ENCODE results near the gene MAS1.

The MAS1 gene

GRCh38 chr6:159879856-159880255 lies 10.9 kb upstream of the MAS1 start:
- DNase-seq: no peak

DNA sequence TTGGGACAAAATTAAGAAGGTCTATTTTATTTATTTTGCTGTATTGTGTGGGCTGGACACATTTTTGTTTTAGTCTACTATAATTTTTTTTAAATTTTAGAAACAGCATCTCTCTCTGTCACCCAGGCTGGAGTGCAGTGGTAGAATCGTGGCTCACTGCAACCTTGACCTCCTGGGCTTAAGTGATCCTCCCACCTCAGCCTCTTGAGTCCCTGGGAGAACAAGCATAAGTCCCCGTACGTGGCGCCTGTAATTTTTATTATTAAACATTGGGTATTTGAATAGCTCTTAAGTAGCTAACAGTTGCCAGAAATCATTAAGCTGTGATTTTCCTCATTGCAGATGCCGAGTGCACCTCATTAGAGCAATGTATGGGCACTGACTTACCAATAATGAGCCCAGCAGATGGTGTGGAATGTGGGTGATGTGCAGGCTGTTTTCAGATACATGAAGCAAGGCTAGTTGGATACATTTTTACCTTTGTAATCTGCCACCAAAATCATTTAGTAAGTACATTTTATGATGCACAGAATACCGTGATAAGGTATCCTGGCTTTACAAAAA lies 10.3 kb upstream of the MAS1 start:
- DNase-seq: no peak

- DNase-seq: no peak
Observed at GRCh38 chr6:159884720-159885119, 6.1 kb upstream of the MAS1 start.

- DNase-seq: no peak
Observed at GRCh38 chr6:159886270-159886669, 4.5 kb upstream of the MAS1 start.

DNA sequence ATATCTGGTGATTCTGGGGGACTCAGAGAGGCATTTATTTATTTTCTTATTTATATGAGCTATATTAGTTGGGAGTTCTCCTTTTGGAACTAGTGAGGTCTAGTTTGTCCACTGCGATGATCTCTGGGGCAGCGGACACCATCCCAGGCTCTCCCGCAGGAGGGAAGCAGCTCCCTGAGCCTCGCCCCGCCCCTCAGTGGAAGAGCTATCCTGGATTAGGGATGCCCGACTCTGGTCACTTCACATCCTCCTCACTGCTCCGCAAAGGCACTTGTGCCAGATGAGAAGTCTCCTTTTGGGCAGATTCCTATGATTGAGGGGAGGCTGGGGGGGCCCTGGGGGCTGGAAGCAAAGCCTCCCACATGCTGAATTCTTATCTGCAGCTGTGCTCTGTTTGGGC lies 3.6 kb upstream of the MAS1 start:
- DNase-seq: no peak

- DNase-seq: no peak
Observed at GRCh38 chr6:159887761-159888160, 3.0 kb upstream of the MAS1 start.

- DNase-seq: no peak
Observed at GRCh38 chr6:159890201-159890600, 587 bp upstream of the MAS1 start.

DNA sequence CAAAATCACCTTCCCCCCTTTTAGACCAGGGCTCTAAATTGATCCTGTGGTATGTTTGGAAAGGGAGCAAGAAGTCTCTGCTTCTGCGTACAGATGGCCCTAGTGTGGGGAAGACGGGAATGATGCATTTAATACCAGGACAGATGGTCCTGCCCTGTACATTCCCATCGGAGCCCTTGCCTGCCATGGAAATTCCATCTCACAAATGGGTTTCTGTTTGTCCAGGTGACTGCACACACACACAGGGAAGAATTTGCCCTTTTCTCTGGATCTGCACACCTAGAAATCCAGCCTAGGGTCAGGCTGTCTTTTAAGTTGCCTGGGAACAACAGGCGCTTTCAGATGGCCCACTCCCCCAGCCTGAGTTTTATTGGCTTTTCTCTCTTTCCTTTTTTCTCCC lies 1.3 kb downstream of the MAS1 start:
- no peak for DNase-seq

- DNase-seq: no peak
Observed at GRCh38 chr6:159893064-159893463, 2.3 kb downstream of the MAS1 start.

- DNase-seq: no peak
Observed at GRCh38 chr6:159894991-159895390, 4.2 kb downstream of the MAS1 start.

GRCh38 chr6:159897603-159898002 lies 6.8 kb downstream of the MAS1 start:
- DNase-seq: no peak

DNA sequence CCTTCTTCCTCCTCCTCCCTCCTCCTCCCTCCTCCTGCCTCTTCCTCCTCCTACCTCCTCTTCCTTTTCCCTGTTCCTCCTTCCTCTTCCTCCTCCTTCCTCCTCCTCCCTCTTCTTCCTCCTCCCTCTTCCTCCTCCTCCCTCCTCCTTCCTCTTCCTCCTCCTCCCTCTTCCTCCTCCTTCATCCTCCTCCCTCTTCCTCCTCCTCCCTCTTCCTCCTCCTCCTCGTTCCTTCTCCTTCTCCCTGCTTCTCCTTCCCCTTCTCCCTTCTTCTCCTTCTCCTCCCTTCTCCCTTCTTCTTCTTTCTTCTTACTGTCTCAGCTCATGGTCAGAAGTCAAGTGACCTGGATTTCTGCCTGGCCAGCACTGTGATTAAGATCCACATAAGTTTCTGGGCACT lies 7.7 kb downstream of the MAS1 start:
- DNase-seq: no peak

DNA sequence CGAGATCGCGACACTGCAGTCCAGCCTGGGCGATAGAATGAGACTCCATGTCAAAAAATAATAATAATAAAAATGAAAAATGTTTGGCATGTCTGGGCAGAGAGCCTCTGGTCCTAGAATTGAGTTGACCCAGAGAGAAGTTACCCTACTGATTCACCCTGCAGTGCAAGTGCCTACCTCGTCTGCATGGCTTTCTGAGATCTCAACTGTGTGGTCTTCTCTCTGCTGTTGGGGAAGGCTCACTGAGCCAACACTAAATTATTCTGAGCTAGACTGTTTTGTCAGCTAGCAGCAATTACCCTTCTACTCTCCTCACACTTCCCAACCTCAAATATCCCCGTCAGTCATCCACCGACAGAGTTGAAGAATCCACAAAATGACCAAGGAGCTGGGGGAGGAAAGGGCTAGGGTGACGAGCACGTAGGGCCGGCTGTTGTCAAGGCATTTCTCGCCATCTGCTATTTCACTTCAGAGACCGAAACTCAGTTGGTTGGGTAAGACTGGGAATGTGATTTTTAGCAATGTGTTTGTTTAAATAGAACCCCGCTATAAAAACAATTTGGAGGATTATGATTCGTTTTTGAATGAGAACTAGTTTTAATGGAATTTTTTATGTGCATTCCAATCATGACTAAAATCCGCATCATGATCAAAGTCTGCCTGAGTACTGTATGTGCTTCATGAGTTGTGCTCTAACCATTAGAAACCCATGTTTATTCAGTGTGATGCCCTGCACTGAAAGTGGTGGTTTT lies 9.4 kb downstream of the MAS1 start:
- no peak for DNase-seq

DNA sequence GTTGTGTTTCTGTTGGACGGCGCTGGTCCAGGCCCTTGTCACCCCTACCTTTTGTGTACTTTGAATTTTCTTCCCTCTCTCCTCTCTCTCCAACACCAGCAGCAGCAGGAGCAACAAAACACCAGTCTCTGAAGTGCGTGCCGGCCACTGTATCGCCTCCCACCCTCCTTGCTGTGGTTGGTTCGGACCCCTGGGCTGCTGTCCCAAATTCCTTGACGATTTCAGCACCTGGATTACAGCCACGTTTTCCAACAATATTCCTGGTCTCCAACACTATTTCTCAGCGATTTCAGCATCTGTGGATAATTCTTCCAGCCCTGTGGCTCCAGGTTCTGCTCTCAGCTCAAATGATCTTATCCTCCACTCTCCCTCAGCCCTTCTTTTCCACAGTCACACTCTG lies 11.8 kb downstream of the MAS1 start:
- no peak for DNase-seq

- DNase-seq: no peak
Observed at GRCh38 chr6:159904497-159904911, 13.7 kb downstream of the MAS1 start.

- DNase-seq: no peak
Observed at GRCh38 chr6:159906400-159906799, 15.6 kb downstream of the MAS1 start.

DNA sequence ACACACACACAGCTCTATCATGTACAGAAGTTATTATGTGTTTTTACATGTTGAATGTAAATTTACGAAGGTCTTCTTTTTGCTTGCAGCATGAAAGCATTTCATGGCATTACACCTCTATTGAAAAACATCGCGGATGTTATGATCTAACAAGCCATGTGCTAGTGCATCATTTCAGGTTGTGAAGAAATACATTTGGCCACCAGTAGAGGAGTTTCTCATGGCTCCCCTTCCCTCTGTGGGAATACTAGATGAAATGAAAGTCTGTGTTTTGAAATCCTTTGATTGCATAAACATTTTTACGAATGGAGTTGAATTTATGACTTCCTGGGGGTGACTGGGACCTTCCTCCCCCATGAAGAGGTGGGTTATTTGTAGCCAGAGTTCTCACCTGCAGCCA lies 17.7 kb downstream of the MAS1 start:
- no peak for DNase-seq

GRCh38 chr6:159908979-159909378 lies 18.2 kb downstream of the MAS1 start:
- no peak for DNase-seq

- DNase-seq: no peak
Observed at GRCh38 chr6:159910342-159910741, 19.6 kb downstream of the MAS1 start.

DNA sequence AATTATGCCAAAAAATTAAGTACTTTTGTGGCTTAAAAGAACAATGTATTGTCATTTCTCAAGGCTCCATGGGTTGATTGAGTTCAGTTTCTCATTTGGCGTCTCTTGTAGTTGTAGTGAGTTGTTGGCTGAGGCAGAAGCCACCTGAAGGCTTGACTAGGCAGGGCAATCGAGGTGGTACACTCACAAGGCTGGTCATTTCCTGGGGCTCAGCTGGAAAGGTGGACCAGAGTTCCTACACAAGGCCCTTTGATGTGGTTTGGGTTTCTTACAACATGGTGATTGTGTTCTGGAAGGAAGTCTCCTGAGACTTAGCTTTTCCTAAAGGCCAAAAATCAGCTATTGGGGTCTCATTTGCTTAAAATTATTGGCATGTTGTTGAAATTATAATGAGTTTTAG lies 22.6 kb downstream of the MAS1 start:
- no peak for DNase-seq

GRCh38 chr6:159913862-159914564 lies 23.2 kb downstream of the MAS1 start:
- DNase-seq: no peak

- DNase-seq: no peak
Observed at GRCh38 chr6:159914565-159914923, 23.8 kb downstream of the MAS1 start.

DNA sequence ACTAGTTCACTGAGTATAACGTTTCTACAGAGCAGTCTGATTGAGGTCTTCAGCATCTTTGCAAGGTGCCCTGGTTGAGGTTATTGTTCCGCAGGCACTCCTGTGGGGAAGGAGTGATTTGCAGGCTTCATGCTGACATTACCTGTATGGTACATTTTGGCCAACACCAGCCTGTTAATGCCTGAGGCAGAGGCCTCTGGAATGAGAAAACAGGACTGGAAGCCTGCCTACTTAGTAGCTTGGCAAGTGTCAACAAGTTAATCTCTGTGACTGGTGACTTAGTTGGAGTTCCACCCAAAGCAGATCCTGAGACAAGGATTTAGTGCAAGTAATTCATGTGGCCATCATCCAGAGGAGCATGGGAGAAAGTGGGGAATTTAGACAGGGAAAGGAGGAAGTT lies 24.6 kb downstream of the MAS1 start:
- DNase-seq: no peak

All from hypothalamus (tissue), 51 donors.